ENCODE data around the gene SIGLEC14. TPM values are rescaled to one million over a fixed set of nuclear protein-coding genes. Genes with fewer than 3 reads are reported as not detected.

SIGLEC14 gene
- total RNA-seq, 1 experiment from 2014 or later = not detected

- ChIA-PET CTCF (no interaction called here), POLR2A (no interaction called here)
- DNase-seq (ENCODE audit: low read depth, low spot score) = no peak
- intact Hi-C loops (cut with micrococcal nuclease; ENCODE audit: unreplicated experiment) (loop anchor here (10.0 kb wide), 1 partner anchor 317 kb away; no protein-coding TSS in a partner anchor), in situ Hi-C loops (cut with HindIII; ENCODE audit: low pct_unique_long_range_greater_than_20kb, low sequenced_read_pairs) (no loop called here)
- Histone ChIP-seq H3K9me3 (ENCODE audit: control insufficient read depth, insufficient read depth, low read depth, low read length) (no peaks in the 10 kb centered on the region), H3K36me3 (ENCODE audit: control insufficient read depth, insufficient read depth, low read length) (no peaks in the 10 kb centered on the region), H3K4me3 (ENCODE audit: low read depth in 2 of 2, low read length in 2 of 2) (no peak overlapping the region), H3K4me1 (ENCODE audit: control insufficient read depth, insufficient read depth, low read length) (no peaks in the 10 kb centered on the region), H3K27me3 (ENCODE audit: control insufficient read depth, insufficient read depth, low read length) (peaks cover 4% of the 10 kb centered on the region), H3K27ac (ENCODE audit: low read length) (no peak overlapping the region)
- TF ChIP-seq SIN3A (IDR thresholded peaks at IDR 0.05; ENCODE audit: borderline replicate concordance, insufficient read depth, low read depth, low read length) (no peak), REST (IDR thresholded peaks at IDR 0.05; ENCODE audit: insufficient read depth in 1 of 2, low read depth in 2 of 2, low read length in 1 of 2) (no peak), CTCF (IDR thresholded peaks at IDR 0.05) (no peak), TCF7L2 (IDR thresholded peaks at IDR 0.05; ENCODE audit: low read depth, low read length) (no peak), POLR2AphosphoS5 (IDR thresholded peaks at IDR 0.05; ENCODE audit: low read depth, low read length) (no peak)
- ATAC-seq = no peak
- no TSS peak for BruUV-seq (replicated peaks)
These were observed 5.6 kb upstream of the SIGLEC14 start for GRCh38 chr19:51652266-51652665.

- DNase-seq (ENCODE audit: low read depth, low spot score) = no peak
- POLR2A ChIA-PET = no interaction called here
These were observed 4.7 kb upstream of the SIGLEC14 start for GRCh38 chr19:51651216-51651846.

More at GRCh38 chr19:51651216-51651846, 4.7 kb upstream of the SIGLEC14 start:
- CTCF ChIA-PET = no interaction called here
- intact Hi-C loops (cut with micrococcal nuclease; ENCODE audit: unreplicated experiment) = loop anchor here (10.0 kb wide), 1 partner anchor 317 kb away; no protein-coding TSS in a partner anchor
- ATAC-seq = no peak
- Histone ChIP-seq H3K36me3 (ENCODE audit: control insufficient read depth, insufficient read depth, low read length) (no peaks in the 10 kb centered on the region), H3K27me3 (ENCODE audit: control insufficient read depth, insufficient read depth, low read length) (peaks cover 4% of the 10 kb centered on the region), H3K4me1 (ENCODE audit: control insufficient read depth, insufficient read depth, low read length) (no peaks in the 10 kb centered on the region), H3K4me3 (ENCODE audit: low read depth in 2 of 2, low read length in 2 of 2) (no peak overlapping the region), H3K9me3 (ENCODE audit: control insufficient read depth, insufficient read depth, low read depth, low read length) (no peaks in the 10 kb centered on the region), H3K27ac (ENCODE audit: low read length) (no peak overlapping the region)
- no TSS peak for BruUV-seq (replicated peaks)
- in situ Hi-C loops (cut with HindIII; ENCODE audit: low pct_unique_long_range_greater_than_20kb, low sequenced_read_pairs) = no loop called here
- TF ChIP-seq POLR2AphosphoS5 (IDR thresholded peaks at IDR 0.05; ENCODE audit: low read depth, low read length) (no peak), SIN3A (IDR thresholded peaks at IDR 0.05; ENCODE audit: borderline replicate concordance, insufficient read depth, low read depth, low read length) (no peak), REST (IDR thresholded peaks at IDR 0.05; ENCODE audit: insufficient read depth in 1 of 2, low read depth in 2 of 2, low read length in 1 of 2) (no peak), CTCF (IDR thresholded peaks at IDR 0.05) (no peak), TCF7L2 (IDR thresholded peaks at IDR 0.05; ENCODE audit: low read depth, low read length) (no peak)
